Common myeloid progenitor, CD34-positive (primary cell): ENCODE results near the gene LCE1F. TPM values are rescaled to one million over a fixed set of nuclear protein-coding genes. Genes with fewer than 3 reads are reported as not detected.

Experiments
- CTCF ChIA-PET: fragments of 350-600 bp; sonication (Branson Sonifier 250); formaldehyde crosslinking; loops from one replicate; lab custom pipeline; 2021; ENCODE audit warnings: antibody characterized with exemption; lab: Charles Lee
- POLR2A ChIA-PET: fragments of 350-600 bp; sonication (Branson Sonifier 250); formaldehyde crosslinking; loops from one replicate; lab custom pipeline; 2021; ENCODE audit warnings: antibody characterized with exemption; lab: Charles Lee
- DNase-seq, 3 donors: peaks; one replicate each; pipeline versions ENCODE4 v3.0.0 to v3.0.0-alpha.2; 2013
- H3K27ac ChIP-seq, 2 experiments: 1 replicate in 1 of 2; 2 replicates in 1 of 2; pipeline ENCODE4 v1.7.0; 2013; ENCODE audit warnings: inconsistent platforms in 2 of 2, low read length in 2 of 2, mild to moderate bottlenecking in 2 of 2, low read depth in 1 of 2, moderate library complexity in 1 of 2; ENCODE audit not compliant: severe bottlenecking in 2 of 2, insufficient read depth in 1 of 2, poor library complexity in 1 of 2
- H3K27me3 ChIP-seq, 5 experiments: replicated peaks in 2 of 5; 1 replicate in 3 of 5; 2 replicates in 2 of 5; pipeline versions ENCODE4 v1.6.1 to v1.7.0; 2013; ENCODE audit warnings: low read length in 4 of 5, mild to moderate bottlenecking in 2 of 5, moderate library complexity in 2 of 5, inconsistent platforms in 1 of 5; ENCODE audit not compliant: insufficient read depth in 5 of 5, control insufficient read depth in 4 of 5
- H3K36me3 ChIP-seq, 4 experiments: 1 replicate in 2 of 4; 2 replicates in 2 of 4; pipeline versions ENCODE4 v1.6.1 to v1.7.0; 2013; ENCODE audit warnings: low read length in 3 of 4, control low read depth in 1 of 4, mild to moderate bottlenecking in 1 of 4; ENCODE audit not compliant: control insufficient read depth in 4 of 4, insufficient read depth in 4 of 4
- H3K4me1 ChIP-seq, 4 experiments: 1 replicate in 3 of 4; 2 replicates in 1 of 4; pipeline versions ENCODE4 v1.6.1 to v1.7.1; 2013; ENCODE audit warnings: low read length in 3 of 4, mild to moderate bottlenecking in 3 of 4, control low read depth in 1 of 4, inconsistent platforms in 1 of 4, moderate library complexity in 1 of 4; ENCODE audit not compliant: control insufficient read depth in 4 of 4, insufficient read depth in 4 of 4; ENCODE audit errors: control extremely low read depth in 1 of 4
- H3K4me3 ChIP-seq, 7 experiments: 1 replicate in 4 of 7; 2 replicates in 3 of 7; pipeline versions ENCODE4 v1.5.1 to v1.7.0; 2013; ENCODE audit warnings: mild to moderate bottlenecking in 7 of 7, low read length in 6 of 7, moderate library complexity in 6 of 7, inconsistent platforms in 2 of 7, low read depth in 2 of 7, control low read depth in 1 of 7; ENCODE audit not compliant: insufficient read depth in 4 of 7, control insufficient read depth in 1 of 7; ENCODE audit errors: extremely low read depth in 1 of 7
- H3K9me3 ChIP-seq, 5 experiments: 1 replicate in 4 of 5; 2 replicates in 1 of 5; pipeline versions ENCODE4 v1.6.1 to v1.7.1; 2013; ENCODE audit warnings: low read length in 4 of 5, mild to moderate bottlenecking in 2 of 5, inconsistent platforms in 1 of 5, low read depth in 1 of 5, moderate library complexity in 1 of 5; ENCODE audit not compliant: control insufficient read depth in 4 of 5, insufficient read depth in 2 of 5; ENCODE audit errors: control extremely low read depth in 1 of 5
- WGBS: methylation state at CpG from one replicate; pipeline ENCODE4 v1.1.5; 2013; ENCODE audit not compliant: insufficient coverage; 5-methylcytosine and 5-hydroxymethylcytosine counted together
- polyA plus RNA-seq: library from polyadenylated mRNA; unstranded; fragments of 120-200 nt; gene quantifications from one replicate; pipeline ENCODE4 v1.2.1, GENCODE V29; 2013

LCE1F gene
- not detected for polyA plus RNA-seq

GRCh38 chr1:152774875-152775274 lies at the start of gene LCE1F:
LCE1F (plus strand) TSS chr1:152775140; CDS start chr1:152776372, 1,232 bp downstream.
- peaks cover 0 to 1% (median 0%) of the 10 kb centered on the region in 5 experiments for H3K9me3 ChIP-seq
- H3K4me1 ChIP-seq = no peaks in the 10 kb centered on the region
- ChIA-PET POLR2A (no interaction called here), CTCF (no interaction called here)
- no peaks in the 10 kb centered on the region for H3K36me3 ChIP-seq
- H3K27ac ChIP-seq = no peak within 1 kb of the TSS
- peaks cover 0 to 13% (median 3%) of the 10 kb centered on the region in 5 experiments for H3K27me3 ChIP-seq
- DNase-seq = no peak
- H3K4me3 ChIP-seq = no peak within 1 kb of the TSS
- 93% methylated on average over 6 of the region's 6 CpGs for WGBS

DNA sequence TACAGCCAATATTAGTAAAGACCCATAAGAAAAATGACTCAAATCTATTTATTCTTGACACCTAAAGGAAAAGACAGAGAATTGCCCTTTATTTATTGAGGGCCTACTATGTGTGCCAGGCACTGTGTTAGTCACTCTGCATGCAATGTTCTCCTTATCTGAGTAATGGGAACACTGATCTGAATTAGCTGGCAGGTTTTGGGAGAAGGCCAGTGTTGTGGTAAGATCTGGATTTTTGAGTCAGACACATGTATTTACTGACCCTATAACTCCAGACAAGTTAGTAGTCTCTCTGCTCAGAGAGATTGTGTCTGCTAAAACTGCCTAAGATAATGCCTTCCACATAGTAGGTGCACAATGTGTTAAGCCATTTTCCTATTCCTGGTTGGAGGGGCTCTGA lies 49.7 kb upstream of the LCE1F start:
- ChIA-PET CTCF (no interaction called here), POLR2A (no interaction called here)
- peaks cover 0 to 13% (median 8%) of the 10 kb centered on the region in 5 experiments for H3K27me3 ChIP-seq
- DNase-seq = no peak
- no peaks in the 10 kb centered on the region for H3K9me3 ChIP-seq
- no peak overlapping the region for H3K27ac ChIP-seq
- H3K36me3 ChIP-seq = no peaks in the 10 kb centered on the region
- H3K4me1 ChIP-seq = no peaks in the 10 kb centered on the region
- no peak overlapping the region for H3K4me3 ChIP-seq

GRCh38 chr1:152728986-152729385 lies 46.0 kb upstream of the LCE1F start:
- ChIA-PET CTCF (no interaction called here), POLR2A (no interaction called here)
- no peak for DNase-seq
- peaks cover 0 to 9% (median 8%) of the 10 kb centered on the region in 5 experiments for H3K27me3 ChIP-seq
- H3K9me3 ChIP-seq = no peaks in the 10 kb centered on the region
- no peaks in the 10 kb centered on the region for H3K36me3 ChIP-seq
- no peak overlapping the region for H3K27ac ChIP-seq
- no peak overlapping the region for H3K4me3 ChIP-seq
- no peaks in the 10 kb centered on the region for H3K4me1 ChIP-seq
- WGBS = no CpG with 5 or more reads among the region's 1 CpG

- Histone ChIP-seq H3K27ac (no peak overlapping the region), H3K36me3 (no peaks in the 10 kb centered on the region), H3K27me3 (peaks cover 0 to 19% (median 4%) of the 10 kb centered on the region in 5 experiments), H3K9me3 (no peaks in the 10 kb centered on the region), H3K4me1 (no peaks in the 10 kb centered on the region), H3K4me3 (no peak overlapping the region)
- DNase-seq = peak in 2 of 3 donors; percentile 3 to 6
- CTCF ChIA-PET = interaction anchor here (1.3 kb wide), 1 partner anchor 9 kb away, joined by 5 read pairs; no protein-coding TSS in a partner anchor
- POLR2A ChIA-PET = no interaction called here
- WGBS = no CpG with 5 or more reads among the region's 1 CpG
Observed at GRCh38 chr1:152735648-152736047, 39.3 kb upstream of the LCE1F start.

- Histone ChIP-seq H3K27me3 (peaks cover 0 to 26% (median 4%) of the 10 kb centered on the region in 5 experiments), H3K36me3 (no peaks in the 10 kb centered on the region), H3K9me3 (no peaks in the 10 kb centered on the region), H3K4me3 (no peak overlapping the region), H3K4me1 (no peaks in the 10 kb centered on the region), H3K27ac (no peak overlapping the region)
- POLR2A ChIA-PET = no interaction called here
- CTCF ChIA-PET = no interaction called here
- WGBS = 100% methylated on average over 3 of the region's 5 CpGs
- no peak for DNase-seq
Observed at GRCh38 chr1:152737997-152738396, 36.9 kb upstream of the LCE1F start.

GRCh38 chr1:152739841-152740240 lies 35.1 kb upstream of the LCE1F start:
- Histone ChIP-seq H3K4me3 (no peak overlapping the region), H3K4me1 (no peaks in the 10 kb centered on the region), H3K9me3 (no peaks in the 10 kb centered on the region), H3K27me3 (peaks cover 0 to 24% (median 4%) of the 10 kb centered on the region in 5 experiments), H3K36me3 (no peaks in the 10 kb centered on the region), H3K27ac (no peak overlapping the region)
- no peak for DNase-seq
- ChIA-PET POLR2A (no interaction called here), CTCF (no interaction called here)
- WGBS = 100% methylated on average over 3 of the region's 3 CpGs

DNA sequence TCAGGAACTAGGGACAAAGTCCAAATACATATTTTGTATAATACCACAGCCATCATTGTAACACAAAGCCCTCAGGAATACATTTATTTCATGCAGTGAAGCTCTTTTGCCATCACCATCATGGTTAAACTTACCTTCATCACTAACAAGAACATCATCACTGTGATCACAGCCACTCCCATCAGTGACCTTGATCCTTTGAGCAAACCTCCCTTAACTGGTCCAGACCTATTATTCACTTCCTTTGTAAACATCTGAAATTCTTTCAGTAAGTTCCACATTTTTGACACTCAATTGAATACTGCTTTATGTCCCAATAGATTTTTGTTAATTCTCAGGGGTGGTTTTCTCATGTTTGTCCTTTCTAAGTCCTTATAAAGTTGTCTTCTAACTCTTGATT lies 33.3 kb upstream of the LCE1F start:
- Histone ChIP-seq H3K4me1 (no peaks in the 10 kb centered on the region), H3K27ac (no peak overlapping the region), H3K36me3 (no peaks in the 10 kb centered on the region), H3K9me3 (no peaks in the 10 kb centered on the region), H3K27me3 (peaks cover 0 to 22% (median 2%) of the 10 kb centered on the region in 5 experiments), H3K4me3 (no peak overlapping the region)
- ChIA-PET POLR2A (no interaction called here), CTCF (no interaction called here)
- DNase-seq = no peak
